ENCODE data around the gene PPP1R12B. TPM values are rescaled to one million over a fixed set of nuclear protein-coding genes. Genes with fewer than 3 reads are reported as not detected.
"Not testable (repeated sequence)": the region's sequence is repeated elsewhere in the genome, so short reads cannot be mapped to it uniquely, and the experiment has no call there.

PPP1R12B gene
- total RNA-seq, 1 donor from 2014 or later: 79.0 TPM

- no peak for DNase-seq (ENCODE audit: low spot score)
These were observed 252.0 kb downstream of the PPP1R12B start for GRCh38 chr1:202600432-202601041.

- DNase-seq (ENCODE audit: low spot score): no peak
These were observed 254.9 kb downstream of the PPP1R12B start for GRCh38 chr1:202603435-202603834.

- DNase-seq (ENCODE audit: low spot score): peak; percentile 69
These were observed 257.0 kb downstream of the PPP1R12B start for GRCh38 chr1:202605515-202605914.

GRCh38 chr1:202612036-202612435 lies 263.5 kb downstream of the PPP1R12B start:
- DNase-seq (ENCODE audit: low spot score): not testable (repeated sequence)

- no peak for DNase-seq (ENCODE audit: low spot score)
These were observed 265.1 kb downstream of the PPP1R12B start for GRCh38 chr1:202613571-202613970.

GRCh38 chr1:202614363-202615207 lies 266.1 kb downstream of the PPP1R12B start:
- not testable (repeated sequence) for DNase-seq (ENCODE audit: low spot score)

GRCh38 chr1:202615208-202615500 lies 266.7 kb downstream of the PPP1R12B start:
- not testable (repeated sequence) for DNase-seq (ENCODE audit: low spot score)

- DNase-seq (ENCODE audit: low spot score): no peak
These were observed 267.2 kb downstream of the PPP1R12B start for GRCh38 chr1:202615501-202616354.

- DNase-seq (ENCODE audit: low spot score): no peak
These were observed 267.9 kb downstream of the PPP1R12B start for GRCh38 chr1:202616355-202616915.

GRCh38 chr1:202619012-202619411 lies 270.5 kb downstream of the PPP1R12B start:
- DNase-seq (ENCODE audit: low spot score): not testable (repeated sequence)

- no peak for DNase-seq (ENCODE audit: low spot score)
These were observed 271.0 kb downstream of the PPP1R12B start for GRCh38 chr1:202619505-202619904.

- not testable (repeated sequence) for DNase-seq (ENCODE audit: low spot score)
These were observed 271.5 kb downstream of the PPP1R12B start for GRCh38 chr1:202620036-202620435.

GRCh38 chr1:202621446-202621845 lies 272.9 kb downstream of the PPP1R12B start:
- no peak for DNase-seq (ENCODE audit: low spot score)

GRCh38 chr1:202622388-202622787 lies 273.9 kb downstream of the PPP1R12B start:
- DNase-seq (ENCODE audit: low spot score): no peak

- DNase-seq (ENCODE audit: low spot score): no peak
These were observed 274.6 kb downstream of the PPP1R12B start for GRCh38 chr1:202623075-202623474.

GRCh38 chr1:202623476-202623875 lies 275.0 kb downstream of the PPP1R12B start:
- not testable (repeated sequence) for DNase-seq (ENCODE audit: low spot score)

- no peak for DNase-seq (ENCODE audit: low spot score)
These were observed 275.7 kb downstream of the PPP1R12B start for GRCh38 chr1:202624088-202624780.

- DNase-seq (ENCODE audit: low spot score): no peak
These were observed 276.2 kb downstream of the PPP1R12B start for GRCh38 chr1:202624781-202625108.

- no peak for DNase-seq (ENCODE audit: low spot score)
These were observed 277.2 kb downstream of the PPP1R12B start for GRCh38 chr1:202625416-202626360.

- DNase-seq (ENCODE audit: low spot score): not testable (repeated sequence)
These were observed 278.5 kb downstream of the PPP1R12B start for GRCh38 chr1:202627036-202627435.
